IMR-90 (cell line): ENCODE data around the gene NSL1. TPM values are rescaled to one million over a fixed set of nuclear protein-coding genes. Genes with fewer than 3 reads are reported as not detected.

Experiments used
- ATAC-seq: fragments of 200-7000 bp; cut with Tn5 transposase; 2 replicates; pipeline ENCODE4 v1.9.1; 2020; ENCODE audit warnings: low read depth, mild to moderate bottlenecking, moderate library complexity
- BruUV-seq: library from RNA; stranded (reverse); fragments of 400-500 nt; replicated peaks from 2 replicates; lab custom pipeline; 2021; lab: Mats Ljungman, UMichigan
- CTCF ChIA-PET: fragments of 300-600 bp; formaldehyde crosslinking; extraction: SDS; loops from one replicate; lab custom pipeline; 2021; ENCODE audit warnings: antibody characterized with exemption; lab: Yijun Ruan, JAX
- POLR2A ChIA-PET: fragments of 300-600 bp; sonication (Branson Sonifier 250); formaldehyde crosslinking; loops from one replicate; lab custom pipeline; 2022; ENCODE audit warnings: antibody characterized with exemption; ENCODE audit not compliant: unreplicated experiment; lab: Charles Lee
- DNase-seq: peaks from one replicate; pipeline ENCODE4 v3.0.0; 2013
- H2AFZ ChIP-seq: replicated peaks from 2 replicates; pipeline ENCODE3; 2013; ENCODE audit warnings: low read length, mild to moderate bottlenecking; ENCODE audit not compliant: poor library complexity
- H2AK5ac ChIP-seq: 2 replicates; pipeline ENCODE4 v1.6.1; 2013; ENCODE audit warnings: low read depth, low read length, inconsistent platforms
- H2AK9ac ChIP-seq: replicated peaks from 2 replicates; pipeline ENCODE3; 2013; ENCODE audit warnings: mild to moderate bottlenecking, low read depth, low read length, moderate library complexity; ENCODE audit not compliant: poor library complexity
- H2BK120ac ChIP-seq: 2 replicates; pipeline ENCODE4 v1.6.1; 2013; ENCODE audit warnings: low read depth, low read length, inconsistent platforms
- H2BK15ac ChIP-seq: 3 replicates; pipeline ENCODE4 v1.6.1; 2013; ENCODE audit warnings: low read depth, low read length, inconsistent platforms
- H2BK20ac ChIP-seq: 2 replicates; pipeline ENCODE4 v1.6.1; 2013; ENCODE audit warnings: low read depth, mild to moderate bottlenecking, inconsistent platforms, low read length, moderate library complexity
- H2BK5ac ChIP-seq: 2 replicates; pipeline ENCODE4 v1.6.1; 2013; ENCODE audit warnings: mild to moderate bottlenecking, low read depth, low read length, inconsistent platforms; ENCODE audit not compliant: poor library complexity, severe bottlenecking
- H3K14ac ChIP-seq: replicated peaks from 2 replicates; pipeline ENCODE4 v1.6.1; 2013; ENCODE audit warnings: low read depth, low read length, inconsistent platforms
- H3K18ac ChIP-seq: 2 replicates; pipeline ENCODE4 v1.6.1; 2013; ENCODE audit warnings: low read depth, low read length, control low read depth
- H3K23ac ChIP-seq: 2 replicates; pipeline ENCODE4 v1.6.1; 2013; ENCODE audit warnings: low read depth, low read length, inconsistent platforms
- H3K27ac ChIP-seq: 2 replicates; pipeline ENCODE4 v1.5.1; 2013; ENCODE audit warnings: mild to moderate bottlenecking, control low read depth, low read length; ENCODE audit not compliant: insufficient read depth
- H3K27me3 ChIP-seq: 2 replicates; pipeline ENCODE4 v1.6.1; 2013; ENCODE audit warnings: low read length; ENCODE audit not compliant: control insufficient read depth, insufficient read depth
- H3K36me3 ChIP-seq: 2 replicates; pipeline ENCODE4 v1.6.1; 2013; ENCODE audit warnings: low read length, mixed read lengths; ENCODE audit not compliant: control insufficient read depth, insufficient read depth
- H3K4ac ChIP-seq: 2 replicates; pipeline ENCODE4 v1.6.1; 2013; ENCODE audit warnings: low read depth, low read length, inconsistent platforms
- H3K4me1 ChIP-seq: 2 replicates; pipeline ENCODE4 v1.6.1; 2013; ENCODE audit warnings: low read length, mixed read lengths; ENCODE audit not compliant: control insufficient read depth, insufficient read depth
- H3K4me2 ChIP-seq: 2 replicates; pipeline ENCODE4 v1.6.1; 2013; ENCODE audit warnings: low read depth, mild to moderate bottlenecking, control low read depth, low read length, moderate library complexity
- H3K4me3 ChIP-seq: 2 replicates; pipeline ENCODE4 v1.5.1; 2013; ENCODE audit warnings: low read depth, mild to moderate bottlenecking, control low read depth, low read length, moderate library complexity; ENCODE audit not compliant: insufficient read depth
- H3K56ac ChIP-seq: 2 replicates; pipeline ENCODE4 v1.6.1; 2013; ENCODE audit warnings: low read length, inconsistent platforms; ENCODE audit not compliant: insufficient read depth; ENCODE audit errors: extremely low read depth
- H3K79me1 ChIP-seq, 2 experiments: 2 replicates each; pipeline ENCODE4 v1.6.1; 2013; ENCODE audit warnings: low read length in 2 of 2, inconsistent platforms in 1 of 2, low read depth in 1 of 2
- H3K9ac ChIP-seq: 2 replicates; pipeline ENCODE4 v1.6.1; 2013; ENCODE audit warnings: low read depth, low read length, control low read depth
- H3K9me1 ChIP-seq: 2 replicates; pipeline ENCODE4 v1.6.1; 2013; ENCODE audit warnings: low read length, inconsistent platforms; ENCODE audit not compliant: insufficient read depth
- H3K9me3 ChIP-seq: 2 replicates; pipeline ENCODE4 v1.6.1; 2013; ENCODE audit warnings: low read length; ENCODE audit not compliant: control insufficient read depth, insufficient read depth
- H4K20me1 ChIP-seq: 2 replicates; pipeline ENCODE4 v1.6.1; 2013; ENCODE audit warnings: low read length, inconsistent platforms; ENCODE audit not compliant: insufficient read depth
- H4K5ac ChIP-seq: 2 replicates; pipeline ENCODE4 v1.6.1; 2013; ENCODE audit warnings: mild to moderate bottlenecking, low read depth, low read length, control low read depth
- H4K8ac ChIP-seq, 2 experiments: 2 replicates each; pipeline ENCODE4 v1.6.1; 2013; ENCODE audit warnings: low read depth in 2 of 2, low read length in 2 of 2, control low read depth in 1 of 2, inconsistent platforms in 1 of 2
- H4K91ac ChIP-seq: 2 replicates; pipeline ENCODE4 v1.6.1; 2013; ENCODE audit warnings: low read depth, low read length, inconsistent platforms; ENCODE audit not compliant: insufficient read depth
- BHLHE40 ChIP-seq: fragments of 150-350 bp; IDR thresholded peaks from 2 replicates; pipeline ENCODE4 v1.6.1; 2016; ENCODE audit warnings: mild to moderate bottlenecking, low read depth, low read length
- CEBPB ChIP-seq: IDR thresholded peaks from 2 replicates; pipeline ENCODE4 v1.6.1; 2012; ENCODE audit warnings: low read depth, low read length, improper control_type of control experiment
- CHD1 ChIP-seq: IDR thresholded peaks from 2 replicates; pipeline ENCODE4 v1.6.1; 2012; ENCODE audit warnings: low read depth, low read length, improper control_type of control experiment
- CTCF ChIP-seq: conservative IDR thresholded peaks from 2 replicates; pipeline ENCODE4 v1.5.1; 2012; ENCODE audit warnings: mild to moderate bottlenecking, low read depth, low read length, improper control_type of control experiment
- ELK1 ChIP-seq: fragments of 150-350 bp; IDR thresholded peaks from 2 replicates; pipeline ENCODE4 v1.6.1; 2016; ENCODE audit warnings: low read depth, mild to moderate bottlenecking, low read length, moderate library complexity, borderline replicate concordance
- FOS ChIP-seq: fragments of 150-350 bp; IDR thresholded peaks from 2 replicates; pipeline ENCODE4 v1.6.1; 2016; ENCODE audit warnings: low read depth, low read length
- MAFK ChIP-seq: IDR thresholded peaks from 2 replicates; pipeline ENCODE4 v1.6.1; 2012; ENCODE audit warnings: low read depth, low read length, improper control_type of control experiment
- MAZ ChIP-seq: IDR thresholded peaks from 2 replicates; pipeline ENCODE4 v1.6.1; 2012; ENCODE audit warnings: low read depth, mild to moderate bottlenecking, low read length, improper control_type of control experiment, moderate library complexity, borderline replicate concordance
- MXI1 ChIP-seq: IDR thresholded peaks from 2 replicates; pipeline ENCODE4 v1.6.1; 2012; ENCODE audit warnings: low read depth, mild to moderate bottlenecking, low read length, moderate library complexity, borderline replicate concordance
- NFE2L2 ChIP-seq: fragments of 150-350 bp; IDR thresholded peaks from 2 replicates; pipeline ENCODE4 v1.6.1; 2016; ENCODE audit warnings: low read depth, mild to moderate bottlenecking, low read length
- POLR2A ChIP-seq: IDR thresholded peaks from 2 replicates; pipeline ENCODE4 v1.6.1; 2012; ENCODE audit warnings: mild to moderate bottlenecking, low read depth, low read length
- RAD21 ChIP-seq: IDR thresholded peaks from 2 replicates; pipeline ENCODE4 v1.6.1; 2012; ENCODE audit warnings: low read length, improper control_type of control experiment
- RCOR1 ChIP-seq: IDR thresholded peaks from 2 replicates; pipeline ENCODE4 v1.6.1; 2012; ENCODE audit warnings: mild to moderate bottlenecking, low read length, improper control_type of control experiment; ENCODE audit not compliant: insufficient replicate concordance
- RFX5 ChIP-seq: IDR thresholded peaks from 2 replicates; pipeline ENCODE4 v1.8.0; 2012; ENCODE audit warnings: low read depth, mild to moderate bottlenecking, low read length, moderate library complexity
- SMC3 ChIP-seq: fragments of 150-350 bp; IDR thresholded peaks from 2 replicates; pipeline ENCODE4 v1.6.1; 2016; ENCODE audit warnings: low read depth, mild to moderate bottlenecking, antibody characterized with exemption, low read length, moderate library complexity
- WGBS, 2 experiments: methylation state at CpG; one replicate each; pipeline versions ENCODE4 v1.1.5 to v1.1.7; 2013; ENCODE audit warnings: missing lambda C conversion rate in 2 of 2; ENCODE audit not compliant: insufficient read length in 1 of 2; ENCODE audit errors: extremely low coverage in 2 of 2; 5-methylcytosine and 5-hydroxymethylcytosine counted together
- dilution Hi-C: fragments of 300-500 bp; cut with HindIII; formaldehyde crosslinking; loops from one replicate; pipeline ENCODE4 v1.14.3; 2018; ENCODE audit warnings: low sequenced_read_pairs; ENCODE audit not compliant: unreplicated experiment
- in situ Hi-C: fragments of 300-500 bp; cut with MboI; formaldehyde crosslinking; loops from 3 replicates; pipeline ENCODE4 v1.14.3; 2019; ENCODE audit warnings: low sequenced_read_pairs, inconsistent platforms, mixed read lengths
- intact Hi-C: fragments of 100-400 bp; cut with micrococcal nuclease; formaldehyde crosslinking; loops from 2 replicates; pipeline ENCODE4 v1.10.0; 2022
- polyA plus RNA-seq, 3 experiments: library from polyadenylated mRNA; depleted of rRNA; stranded (reverse); fragments of >200 nt; gene quantifications; 2 replicates each; pipeline ENCODE4 v1.2.3, GENCODE V29; 2012; ENCODE audit warnings: low replicate concordance in 1 of 3
- total RNA-seq: library from RNA; depleted of rRNA; stranded (reverse); fragments of >200 nt; gene quantifications from 2 replicates; pipeline ENCODE4 v1.2.3, GENCODE V29; 2012
- TF ChIP-seq, protein P1 (sequence below): fragments of 150-350 bp; IDR thresholded peaks from 2 replicates; pipeline ENCODE4 v1.6.1; 2017; ENCODE audit warnings: mild to moderate bottlenecking, antibody characterized with exemption, low read length, low read depth

Gene NSL1
- total and polyA plus RNA-seq, 2 of the 4 experiments (the other 2 are of a cell fraction) = 19.1 to 42.5 TPM

- CTCF ChIA-PET = no interaction called here
- H2BK20ac ChIP-seq = no peak overlapping the region
- H2AK5ac ChIP-seq = no peak overlapping the region
- ATAC-seq = no peak
- no peak overlapping the region for H4K91ac ChIP-seq
- H4K20me1 ChIP-seq = no peaks in the 10 kb centered on the region
- H3K4ac ChIP-seq = no peak overlapping the region
- no peak overlapping the region for H3K56ac ChIP-seq
- no peak overlapping the region for H2BK120ac ChIP-seq
- no peak overlapping the region for H3K23ac ChIP-seq
- intact Hi-C loops = no loop called here
- no peaks in the 10 kb centered on the region for H3K36me3 ChIP-seq
- no peak overlapping the region for H3K27ac ChIP-seq
- no peak overlapping the region for H3K14ac ChIP-seq
- TF ChIP-seq CTCF (no peak), BHLHE40 (no peak), POLR2A (no peak), MXI1 (no peak), RCOR1 (no peak), NFE2L2 (no peak), ELK1 (no peak), RFX5 (no peak), MAFK (no peak), CHD1 (no peak), RAD21 (no peak), SMC3 (no peak), FOS (no peak), CEBPB (no peak), MAZ (no peak)
- TF ChIP-seq, protein P1, sequence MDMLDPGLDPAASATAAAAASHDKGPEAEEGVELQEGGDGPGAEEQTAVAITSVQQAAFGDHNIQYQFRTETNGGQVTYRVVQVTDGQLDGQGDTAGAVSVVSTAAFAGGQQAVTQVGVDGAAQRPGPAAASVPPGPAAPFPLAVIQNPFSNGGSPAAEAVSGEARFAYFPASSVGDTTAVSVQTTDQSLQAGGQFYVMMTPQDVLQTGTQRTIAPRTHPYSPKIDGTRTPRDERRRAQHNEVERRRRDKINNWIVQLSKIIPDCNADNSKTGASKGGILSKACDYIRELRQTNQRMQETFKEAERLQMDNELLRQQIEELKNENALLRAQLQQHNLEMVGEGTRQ = no peak
- in situ Hi-C loops = no loop called here
- H3K18ac ChIP-seq = no peak overlapping the region
- no peak overlapping the region for H3K4me3 ChIP-seq
- H3K4me1 ChIP-seq = no peaks in the 10 kb centered on the region
- H3K9me1 ChIP-seq = no peaks in the 10 kb centered on the region
- POLR2A ChIA-PET = interaction anchor here (0.5 kb wide), 1 partner anchor 177 kb away, joined by 3 read pairs; the partner anchor contains the start of gene FLVCR1
- no TSS peak for BruUV-seq
- dilution Hi-C loops = no loop called here
- no CpG with 5 or more reads among the region's 4 CpGs for WGBS, 2 experiments
- H4K8ac ChIP-seq = no peak overlapping the region
- no peak overlapping the region for H2BK5ac ChIP-seq
- no peaks in the 10 kb centered on the region for H3K9me3 ChIP-seq
- H3K9ac ChIP-seq = no peak overlapping the region
- no peak for DNase-seq
- H2AK9ac ChIP-seq = no peak overlapping the region
- H3K79me1 ChIP-seq = no peaks in the 10 kb centered on the region
- H2AFZ ChIP-seq = no peak overlapping the region
- H3K4me2 ChIP-seq = no peak overlapping the region
- H3K27me3 ChIP-seq = peaks cover 2% of the 10 kb centered on the region; the same call in 1 of the 2 replicates
- H2BK15ac ChIP-seq = no peak overlapping the region
- no peak overlapping the region for H4K5ac ChIP-seq
Observed at GRCh38 chr1:212680680-212681389, 110.7 kb downstream of the NSL1 start.
